ENCODE data around the gene IL22. TPM values are rescaled to one million over a fixed set of nuclear protein-coding genes. Genes with fewer than 3 reads are reported as not detected.
A peak's percentile ranks its signal among the peaks of the same experiment; 100 is the strongest.

The IL22 gene
- total RNA-seq, 1 donor from 2014 or later, result not detected

DNA sequence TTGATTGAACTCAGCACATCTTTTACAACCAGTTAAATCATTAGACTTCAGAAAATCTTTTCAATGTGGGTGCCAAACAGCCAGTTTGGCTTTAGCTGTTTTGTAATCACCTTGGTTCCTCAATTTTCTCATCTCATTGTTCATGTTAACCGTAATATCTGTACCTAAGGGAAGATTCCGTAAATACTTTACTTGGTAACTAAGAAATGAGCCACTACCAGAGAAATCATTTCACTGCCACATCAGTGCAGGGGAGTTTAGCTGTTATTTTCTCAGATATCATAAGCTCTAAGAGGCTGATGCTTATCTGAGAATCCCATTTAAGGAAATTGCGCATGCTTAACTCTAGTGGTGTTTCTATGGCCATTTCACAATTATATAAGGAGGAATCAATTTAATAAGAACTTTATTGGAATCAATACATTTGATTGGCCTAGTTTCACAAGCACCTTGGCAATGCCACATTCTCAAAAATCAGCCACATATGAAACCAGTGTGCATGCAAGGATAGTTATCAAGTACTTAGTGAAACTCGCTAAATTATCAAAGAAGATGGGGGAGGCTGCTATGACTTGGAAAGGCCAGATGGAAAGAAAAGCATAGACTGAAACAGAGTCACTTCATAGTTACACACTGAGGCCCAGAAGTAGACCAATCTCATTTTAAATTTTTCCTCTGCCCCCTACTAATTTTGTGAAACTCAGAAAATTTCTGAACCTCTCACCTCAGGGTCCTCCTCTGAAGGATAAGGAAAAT, 28.1 kb upstream of the IL22 start:
- TF ChIP-seq, protein P1, sequence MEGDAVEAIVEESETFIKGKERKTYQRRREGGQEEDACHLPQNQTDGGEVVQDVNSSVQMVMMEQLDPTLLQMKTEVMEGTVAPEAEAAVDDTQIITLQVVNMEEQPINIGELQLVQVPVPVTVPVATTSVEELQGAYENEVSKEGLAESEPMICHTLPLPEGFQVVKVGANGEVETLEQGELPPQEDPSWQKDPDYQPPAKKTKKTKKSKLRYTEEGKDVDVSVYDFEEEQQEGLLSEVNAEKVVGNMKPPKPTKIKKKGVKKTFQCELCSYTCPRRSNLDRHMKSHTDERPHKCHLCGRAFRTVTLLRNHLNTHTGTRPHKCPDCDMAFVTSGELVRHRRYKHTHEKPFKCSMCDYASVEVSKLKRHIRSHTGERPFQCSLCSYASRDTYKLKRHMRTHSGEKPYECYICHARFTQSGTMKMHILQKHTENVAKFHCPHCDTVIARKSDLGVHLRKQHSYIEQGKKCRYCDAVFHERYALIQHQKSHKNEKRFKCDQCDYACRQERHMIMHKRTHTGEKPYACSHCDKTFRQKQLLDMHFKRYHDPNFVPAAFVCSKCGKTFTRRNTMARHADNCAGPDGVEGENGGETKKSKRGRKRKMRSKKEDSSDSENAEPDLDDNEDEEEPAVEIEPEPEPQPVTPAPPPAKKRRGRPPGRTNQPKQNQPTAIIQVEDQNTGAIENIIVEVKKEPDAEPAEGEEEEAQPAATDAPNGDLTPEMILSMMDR (IDR thresholded peaks at IDR 0.05; ENCODE audit: unreplicated experiment), result no peak
- no peak overlapping the region for H3K4me3 Mint-ChIP-seq
- H3K27me3 Mint-ChIP-seq (ENCODE audit: low read depth), result peaks cover 3% of the 10 kb centered on the region
- H3K27ac Mint-ChIP-seq, result peak overlapping the region; percentile 20
- no peaks in the 10 kb centered on the region for H3K36me3 Mint-ChIP-seq
- no peak for DNase-seq (ENCODE audit: low spot score in 2 of 2, unreplicated experiment in 2 of 2)
- H3K4me1 Mint-ChIP-seq, result peaks cover 37% of the 10 kb centered on the region
- no peaks in the 10 kb centered on the region for H3K9me3 Mint-ChIP-seq

DNA sequence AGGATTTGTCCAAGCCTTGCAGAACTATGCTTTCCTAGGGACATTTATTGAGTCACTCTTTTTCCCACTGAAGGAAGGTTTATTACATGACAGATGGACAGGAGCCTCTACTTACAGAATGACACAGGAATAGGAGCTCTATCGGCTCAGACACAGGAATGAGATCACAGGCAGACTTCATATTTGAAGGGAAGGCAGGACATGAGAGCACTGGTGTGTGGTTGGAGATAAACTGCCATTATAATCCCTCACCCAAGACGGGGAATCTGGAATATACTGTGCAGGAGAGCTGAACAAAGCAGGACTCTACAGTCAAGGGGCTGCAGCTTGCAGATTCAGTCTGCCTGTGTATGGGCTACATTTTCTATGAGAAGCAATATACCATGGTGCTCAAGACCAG, 26.8 kb upstream of the IL22 start:
- TF ChIP-seq, protein P1 (IDR thresholded peaks at IDR 0.05; ENCODE audit: unreplicated experiment), result no peak
- H3K36me3 Mint-ChIP-seq, result no peaks in the 10 kb centered on the region
- H3K9me3 Mint-ChIP-seq, result no peaks in the 10 kb centered on the region
- H3K27ac Mint-ChIP-seq, result no peak overlapping the region
- no peaks in the 10 kb centered on the region for H3K27me3 Mint-ChIP-seq (ENCODE audit: low read depth)
- H3K4me1 Mint-ChIP-seq, result peaks cover 39% of the 10 kb centered on the region
- DNase-seq (ENCODE audit: low spot score in 2 of 2, unreplicated experiment in 2 of 2), result no peak
- H3K4me3 Mint-ChIP-seq, result no peak overlapping the region

DNA sequence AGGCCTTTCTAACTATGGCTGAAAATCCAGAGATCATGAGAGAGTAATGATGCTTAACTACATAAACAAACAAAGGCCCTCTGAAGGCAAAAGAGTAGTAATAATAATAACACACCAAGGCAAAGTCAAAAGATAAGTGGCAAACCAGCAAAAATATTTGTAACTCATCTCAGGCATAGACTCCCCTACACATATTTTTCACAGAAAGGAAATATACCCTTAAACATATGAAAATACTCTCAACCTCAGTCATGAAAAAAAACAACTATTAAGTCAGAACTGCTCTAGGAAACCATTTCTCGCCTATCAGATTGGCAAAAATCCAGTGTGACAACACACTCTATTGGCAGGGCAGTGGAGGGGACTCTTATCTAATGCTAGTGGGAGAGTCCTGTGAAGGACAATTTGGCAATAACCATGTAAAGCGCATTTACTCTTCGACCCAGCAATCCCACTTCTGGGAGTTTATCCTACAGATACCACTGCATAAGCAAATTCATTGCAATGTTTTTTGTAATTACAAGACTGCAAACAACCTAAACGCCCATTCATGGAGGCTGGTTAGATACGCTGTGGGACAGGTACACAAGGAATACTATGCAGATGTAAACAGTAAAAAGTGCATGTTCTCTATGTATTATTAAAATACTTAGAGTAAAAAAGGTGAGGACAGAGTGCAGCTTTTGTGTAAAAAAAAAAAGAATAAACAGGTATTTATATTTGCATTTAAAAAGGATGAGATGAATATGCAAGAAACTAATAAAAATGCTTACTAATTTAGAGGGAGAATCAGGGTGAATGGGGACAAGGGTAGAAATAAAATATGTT, 26.0 kb upstream of the IL22 start:
- Mint-ChIP-seq H3K4me3 (no peak overlapping the region), H3K27ac (peak overlapping the region; percentile 61), H3K9me3 (no peaks in the 10 kb centered on the region), H3K27me3 (ENCODE audit: low read depth) (no peaks in the 10 kb centered on the region), H3K4me1 (peaks cover 39% of the 10 kb centered on the region), H3K36me3 (no peaks in the 10 kb centered on the region)
- TF ChIP-seq, protein P1 (IDR thresholded peaks at IDR 0.05; ENCODE audit: unreplicated experiment), result no peak
- DNase-seq (ENCODE audit: low spot score in 2 of 2, unreplicated experiment in 2 of 2), result no peak

DNA sequence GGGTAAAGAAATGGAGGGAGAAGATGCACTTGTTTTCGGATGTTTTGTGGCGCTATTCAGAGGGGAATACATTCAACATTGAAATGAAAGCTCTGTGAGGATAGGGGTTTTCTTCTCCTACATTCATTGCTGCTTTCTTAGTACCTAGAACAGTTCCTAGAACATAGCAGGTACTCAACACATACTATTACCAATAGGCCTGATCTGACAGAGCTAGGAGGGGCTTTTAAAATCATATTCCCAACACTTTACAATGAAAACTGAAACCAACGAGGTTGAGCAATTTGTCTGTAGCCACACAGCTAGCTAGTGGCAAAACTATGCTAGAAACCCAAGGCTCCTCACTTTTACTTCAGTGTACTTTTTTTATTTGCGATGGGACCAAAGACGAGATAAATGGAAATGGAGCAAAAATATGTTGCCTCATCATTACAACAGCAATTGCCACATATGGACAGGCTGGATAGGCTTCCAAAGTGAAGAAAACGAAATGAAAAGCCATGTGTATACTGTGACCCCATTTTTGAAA, 23.1 kb upstream of the IL22 start:
- DNase-seq (ENCODE audit: low spot score in 2 of 2, unreplicated experiment in 2 of 2), result no peak
- Mint-ChIP-seq H3K36me3 (no peaks in the 10 kb centered on the region), H3K27ac (no peak overlapping the region), H3K4me3 (no peak overlapping the region), H3K27me3 (ENCODE audit: low read depth) (no peaks in the 10 kb centered on the region), H3K4me1 (peaks cover 35% of the 10 kb centered on the region), H3K9me3 (no peaks in the 10 kb centered on the region)
- TF ChIP-seq, protein P1 (IDR thresholded peaks at IDR 0.05; ENCODE audit: unreplicated experiment), result no peak

DNA sequence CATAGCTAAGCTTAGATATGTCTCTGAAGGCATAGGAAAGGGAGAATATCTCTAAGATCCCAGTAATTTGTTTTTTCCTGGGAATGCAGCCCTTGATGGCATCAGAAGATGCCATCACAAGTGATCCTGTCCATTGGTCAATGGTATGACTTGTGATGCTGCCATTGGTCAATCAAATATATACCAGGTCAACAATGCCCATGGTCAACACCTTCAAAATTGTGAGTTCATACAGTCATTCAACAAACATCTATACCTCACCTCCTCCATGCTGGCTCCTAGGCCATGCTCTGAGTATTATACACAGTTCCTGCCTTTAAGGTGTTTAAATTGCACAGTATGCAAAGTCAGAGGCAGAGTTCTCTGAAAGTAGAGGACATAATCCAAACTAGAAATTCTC, 19.3 kb upstream of the IL22 start:
- no peaks in the 10 kb centered on the region for H3K9me3 Mint-ChIP-seq
- TF ChIP-seq, protein P1 (IDR thresholded peaks at IDR 0.05; ENCODE audit: unreplicated experiment), result no peak
- peaks cover 11% of the 10 kb centered on the region for H3K4me1 Mint-ChIP-seq
- no peak for DNase-seq (ENCODE audit: low spot score in 2 of 2, unreplicated experiment in 2 of 2)
- H3K27ac Mint-ChIP-seq, result no peak overlapping the region
- peaks cover 2% of the 10 kb centered on the region for H3K27me3 Mint-ChIP-seq (ENCODE audit: low read depth)
- H3K36me3 Mint-ChIP-seq, result no peaks in the 10 kb centered on the region
- H3K4me3 Mint-ChIP-seq, result no peak overlapping the region

Measured in mesothelial cell of epicardium (in vitro differentiated cells).